Urinary bladder (tissue), 4 donors: Measurements from ENCODE around the gene ASIC3. TPM values are rescaled to one million over a fixed set of nuclear protein-coding genes. Genes with fewer than 3 reads are reported as not detected.

Experiments used
- DNase-seq: peaks from one replicate; pipeline ENCODE4 v3.0.0-alpha.2; 2015; ENCODE audit errors: extremely low spot score
- H3K27ac ChIP-seq: one replicate; pipeline ENCODE4 v1.5.1; 2013; ENCODE audit warnings: low read depth, mild to moderate bottlenecking, moderate library complexity
- H3K36me3 ChIP-seq: one replicate; pipeline ENCODE4 v1.6.1; 2013; ENCODE audit warnings: mild to moderate bottlenecking, moderate library complexity; ENCODE audit not compliant: insufficient read depth
- H3K4me1 ChIP-seq: one replicate; pipeline ENCODE4 v1.6.1; 2013; ENCODE audit warnings: mild to moderate bottlenecking, moderate library complexity; ENCODE audit not compliant: insufficient read depth
- H3K4me3 ChIP-seq: one replicate; pipeline ENCODE4 v1.5.1; 2013; ENCODE audit warnings: low read depth, low read length
- WGBS: extraction: QIAGEN DNeasy Blood & Tissue Kit; methylation state at CpG from one replicate; pipeline ENCODE4 v1.1.7; 2013; 5-methylcytosine and 5-hydroxymethylcytosine counted together
- polyA plus RNA-seq: library from polyadenylated mRNA; stranded (reverse); fragments of 200-250 nt; gene quantifications from one replicate; pipeline ENCODE4 v1.2.3, GENCODE V29; 2013
- total RNA-seq: library from RNA; depleted of rRNA; stranded (reverse); fragments of >200 nt; gene quantifications from one replicate; pipeline ENCODE4 v1.2.3, GENCODE V29; 2014
- donor health status: healthy with polysubstance abuse.
- donor health status: healthy.

ASIC3 gene
- total and polyA plus RNA-seq, 2 donors: 1.1 to 2.0 TPM

GRCh38 chr7:151060416-151061212, 12.3 kb downstream of the ASIC3 start:
- 13% methylated on average over 21 of the region's 21 CpGs for WGBS
- DNase-seq: no peak
- Histone ChIP-seq H3K4me3 (peak overlapping the region; percentile 79), H3K4me1 (no peaks in the 10 kb centered on the region), H3K36me3 (peaks cover 5% of the 10 kb centered on the region), H3K27ac (no peak overlapping the region)

GRCh38 chr7:151061213-151062110, 13.1 kb downstream of the ASIC3 start:
- H3K27ac ChIP-seq: no peak overlapping the region
- DNase-seq: no peak
- peaks cover 5% of the 10 kb centered on the region for H3K36me3 ChIP-seq
- H3K4me3 ChIP-seq: no peak overlapping the region
- H3K4me1 ChIP-seq: no peaks in the 10 kb centered on the region
- 59% methylated on average over 33 of the region's 33 CpGs for WGBS

- H3K36me3 ChIP-seq: peaks cover 5% of the 10 kb centered on the region
- H3K4me1 ChIP-seq: no peaks in the 10 kb centered on the region
- H3K4me3 ChIP-seq: no peak overlapping the region
- DNase-seq: no peak
- 66% methylated on average over 11 of the region's 11 CpGs for WGBS
- no peak overlapping the region for H3K27ac ChIP-seq
Observed at GRCh38 chr7:151062111-151062398, 13.7 kb downstream of the ASIC3 start.

DNA sequence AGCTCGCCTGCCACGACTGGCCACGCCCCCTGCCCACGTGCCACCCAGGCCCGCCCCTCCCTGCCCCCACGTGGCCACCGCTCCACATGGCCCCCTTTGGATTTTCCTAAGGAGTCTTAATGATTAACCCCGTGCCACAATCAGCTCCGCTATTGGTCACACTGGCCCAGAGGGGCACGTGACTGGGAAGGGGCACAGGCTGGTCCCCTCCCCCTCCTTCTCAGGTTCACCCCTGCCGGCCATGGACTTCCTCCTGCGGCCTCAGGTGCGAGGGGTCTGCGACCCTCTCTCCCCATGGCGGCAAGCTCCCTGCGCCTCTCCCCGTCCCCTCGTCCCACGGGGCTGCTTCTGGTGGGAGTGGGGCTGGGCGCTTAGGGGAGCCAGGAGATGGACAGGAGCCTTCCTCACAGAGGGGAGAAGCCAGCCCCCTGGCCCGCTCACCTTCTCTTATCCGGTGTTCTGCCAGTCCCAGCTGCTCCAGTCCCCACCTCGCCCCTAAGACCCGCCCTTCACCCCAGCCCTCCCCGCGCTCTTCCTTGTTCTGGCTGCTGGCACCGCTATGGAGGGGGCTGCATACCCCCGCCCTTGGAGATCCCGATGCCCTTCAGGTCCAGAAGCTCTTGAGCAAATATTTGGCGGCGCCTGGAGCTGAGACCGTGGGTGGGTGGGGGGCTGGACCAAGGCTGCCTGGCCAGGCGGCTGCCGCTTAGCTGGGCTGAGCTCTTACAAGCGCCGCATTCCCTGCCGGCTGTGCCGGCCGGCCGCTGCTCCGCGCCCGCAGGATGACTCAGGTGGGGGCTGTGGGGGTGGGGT, 14.3 kb downstream of the ASIC3 start:
- no peak overlapping the region for H3K27ac ChIP-seq
- no peak overlapping the region for H3K4me3 ChIP-seq
- 39% methylated on average over 43 of the region's 43 CpGs for WGBS
- H3K4me1 ChIP-seq: no peaks in the 10 kb centered on the region
- no peak for DNase-seq
- H3K36me3 ChIP-seq: peaks cover 5% of the 10 kb centered on the region

DNA sequence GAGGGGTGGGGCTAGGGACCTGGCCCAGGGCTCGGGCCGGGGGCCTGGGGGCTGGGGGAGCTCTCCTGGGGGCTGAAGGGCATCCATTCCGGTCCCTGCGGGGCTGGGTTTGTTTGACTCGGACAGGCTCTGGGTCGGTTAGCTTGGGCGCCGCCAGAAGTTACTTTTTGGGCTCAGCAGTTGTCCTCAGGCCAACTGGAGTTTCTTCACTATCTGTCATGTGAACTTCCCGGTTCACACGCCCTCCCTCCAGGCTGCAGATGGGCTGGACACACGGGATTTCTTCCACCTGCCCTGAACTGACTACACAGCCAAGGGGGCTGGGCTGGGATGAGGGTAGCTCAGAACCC, 14.9 kb downstream of the ASIC3 start:
- no peak overlapping the region for H3K27ac ChIP-seq
- no peaks in the 10 kb centered on the region for H3K4me1 ChIP-seq
- peaks cover 5% of the 10 kb centered on the region for H3K36me3 ChIP-seq
- WGBS: 29% methylated on average over 11 of the region's 11 CpGs
- H3K4me3 ChIP-seq: no peak overlapping the region
- no peak for DNase-seq

- H3K4me1 ChIP-seq: no peaks in the 10 kb centered on the region
- no peak for DNase-seq
- peaks cover 5% of the 10 kb centered on the region for H3K36me3 ChIP-seq
- no peak overlapping the region for H3K4me3 ChIP-seq
- 97% methylated on average over 18 of the region's 18 CpGs for WGBS
- no peak overlapping the region for H3K27ac ChIP-seq
Observed at GRCh38 chr7:151064454-151064853, 16.1 kb downstream of the ASIC3 start.

- no peak for DNase-seq
- H3K36me3 ChIP-seq: peaks cover 7% of the 10 kb centered on the region
- no peak overlapping the region for H3K27ac ChIP-seq
Observed at GRCh38 chr7:151064993-151065392, 16.7 kb downstream of the ASIC3 start.

GRCh38 chr7:151065516-151065915, 17.2 kb downstream of the ASIC3 start:
- H3K36me3 ChIP-seq: peaks cover 10% of the 10 kb centered on the region
- H3K27ac ChIP-seq: no peak overlapping the region

More at GRCh38 chr7:151064993-151065392, 16.7 kb downstream of the ASIC3 start:
- Histone ChIP-seq H3K4me3 (no peak overlapping the region), H3K4me1 (no peaks in the 10 kb centered on the region)
- 89% methylated on average over 6 of the region's 6 CpGs for WGBS

GRCh38 chr7:151066273-151066974, 18.1 kb downstream of the ASIC3 start:
- 90% methylated on average over 39 of the region's 39 CpGs for WGBS
- peaks cover 10% of the 10 kb centered on the region for H3K36me3 ChIP-seq
- no peak for DNase-seq
- H3K27ac ChIP-seq: no peak overlapping the region
- no peak overlapping the region for H3K4me3 ChIP-seq
- no peaks in the 10 kb centered on the region for H3K4me1 ChIP-seq

More at GRCh38 chr7:151065516-151065915, 17.2 kb downstream of the ASIC3 start:
- WGBS: 89% methylated on average over 14 of the region's 14 CpGs
- H3K4me1 ChIP-seq: no peaks in the 10 kb centered on the region
- DNase-seq: no peak
- H3K4me3 ChIP-seq: no peak overlapping the region

DNA sequence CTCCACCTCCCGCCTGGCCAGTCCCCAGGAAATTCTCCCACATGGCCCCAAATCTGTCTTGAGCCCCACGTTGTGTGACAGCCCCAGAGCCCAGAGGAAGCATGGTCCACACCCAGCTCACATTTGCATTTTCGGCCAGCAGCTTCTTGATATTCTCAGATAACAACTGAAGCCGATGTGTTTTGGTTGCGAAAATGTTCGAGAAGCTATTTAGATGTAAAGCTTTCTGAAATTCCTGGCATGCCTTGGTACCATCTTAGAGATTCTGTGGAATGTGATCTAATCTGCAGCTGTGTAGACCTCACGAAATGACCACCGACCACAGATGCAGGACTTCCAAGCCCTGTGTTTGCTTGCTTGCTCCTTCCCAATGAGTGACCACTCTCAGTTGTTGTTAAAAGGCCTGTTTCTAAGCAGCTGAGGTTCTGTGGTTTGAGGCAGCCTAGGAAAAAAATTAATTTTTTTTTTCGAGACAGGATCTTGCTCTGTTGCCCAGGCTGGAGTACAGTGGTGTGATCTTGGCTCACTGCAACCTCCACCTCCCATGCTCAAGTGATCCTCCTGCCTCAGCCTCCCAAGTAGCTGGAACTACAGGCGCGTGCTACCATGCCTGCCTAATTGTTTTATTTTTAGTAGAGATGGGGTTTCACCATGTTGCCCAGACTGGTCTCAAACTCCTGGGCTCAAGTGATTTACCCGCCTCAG, 19.9 kb downstream of the ASIC3 start:
- 79% methylated on average over 12 of the region's 12 CpGs for WGBS
- no peaks in the 10 kb centered on the region for H3K4me1 ChIP-seq
- no peak overlapping the region for H3K4me3 ChIP-seq
- no peak for DNase-seq
- no peak overlapping the region for H3K27ac ChIP-seq
- peaks cover 10% of the 10 kb centered on the region for H3K36me3 ChIP-seq

GRCh38 chr7:151069841-151070573, 21.7 kb downstream of the ASIC3 start:
- H3K4me1 ChIP-seq: no peaks in the 10 kb centered on the region
- H3K36me3 ChIP-seq: peaks cover 8% of the 10 kb centered on the region
- no peak for DNase-seq
- no peak overlapping the region for H3K27ac ChIP-seq
- 87% methylated on average over 17 of the region's 17 CpGs for WGBS
- no peak overlapping the region for H3K4me3 ChIP-seq

DNA sequence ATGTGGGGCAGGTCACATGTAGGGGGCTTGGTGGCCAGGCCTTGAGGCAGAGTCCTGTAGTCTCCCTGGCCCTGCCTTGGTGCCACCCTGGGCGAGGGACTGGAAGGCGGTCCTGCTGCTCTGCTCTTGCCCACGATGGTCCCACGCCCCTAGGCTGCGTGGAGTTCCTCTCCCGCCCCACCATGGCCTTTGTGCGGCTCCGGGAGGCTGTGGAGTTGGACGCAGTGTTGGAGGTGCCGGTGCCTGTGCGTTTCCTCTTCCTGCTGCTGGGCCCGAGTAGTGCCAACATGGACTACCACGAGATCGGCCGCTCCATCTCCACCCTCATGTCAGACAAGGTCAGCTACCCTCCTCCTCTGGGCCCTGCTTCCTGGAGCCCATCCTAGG, 22.2 kb downstream of the ASIC3 start:
- no peak overlapping the region for H3K27ac ChIP-seq
- H3K4me1 ChIP-seq: no peaks in the 10 kb centered on the region
- peaks cover 8% of the 10 kb centered on the region for H3K36me3 ChIP-seq
- DNase-seq: no peak
- no peak overlapping the region for H3K4me3 ChIP-seq
- WGBS: 92% methylated on average over 15 of the region's 15 CpGs
